Measurements from ENCODE around the gene FAM47E. TPM values are rescaled to one million over a fixed set of nuclear protein-coding genes. Genes with fewer than 3 reads are reported as not detected.

Gene FAM47E
- total and polyA plus RNA-seq, 2 donors = 1.1 to 2.8 TPM

- DNase-seq (ENCODE audit: low read depth in 6 of 9, low spot score in 9 of 9) = no peak
- no peak overlapping the region for H3K27ac ChIP-seq (ENCODE audit: low read depth in 1 of 2, low read length in 1 of 2)
- no peaks in the 10 kb centered on the region for H3K36me3 ChIP-seq (ENCODE audit: control insufficient read depth in 2 of 2, insufficient read depth in 2 of 2, low read length in 1 of 2)
- peaks cover 0 to 3% of the 10 kb centered on the region in 2 donors for H3K4me1 ChIP-seq (ENCODE audit: control insufficient read depth in 2 of 2, insufficient read depth in 2 of 2, low read length in 2 of 2)
- no peak overlapping the region for H3K4me3 ChIP-seq (ENCODE audit: low read length in 2 of 2)
- H3K27me3 ChIP-seq (ENCODE audit: control insufficient read depth in 2 of 2, insufficient read depth in 1 of 2, low read length in 1 of 2) = no peaks in the 10 kb centered on the region
- no peaks in the 10 kb centered on the region for H3K9me3 ChIP-seq (ENCODE audit: control insufficient read depth in 2 of 2, insufficient read depth in 1 of 2, low read length in 1 of 2)
Measured at GRCh38 chr4:76272073-76272472, 20.6 kb downstream of the FAM47E start.

GRCh38 chr4:76272582-76272981 lies 21.1 kb downstream of the FAM47E start:
- Histone ChIP-seq H3K27me3 (ENCODE audit: control insufficient read depth in 2 of 2, insufficient read depth in 1 of 2, low read length in 1 of 2) (no peaks in the 10 kb centered on the region), H3K27ac (ENCODE audit: low read depth in 1 of 2, low read length in 1 of 2) (no peak overlapping the region), H3K4me1 (ENCODE audit: control insufficient read depth in 2 of 2, insufficient read depth in 2 of 2, low read length in 2 of 2) (peaks cover 0 to 3% of the 10 kb centered on the region in 2 donors), H3K36me3 (ENCODE audit: control insufficient read depth in 2 of 2, insufficient read depth in 2 of 2, low read length in 1 of 2) (no peaks in the 10 kb centered on the region), H3K4me3 (ENCODE audit: low read length in 2 of 2) (no peak overlapping the region), H3K9me3 (ENCODE audit: control insufficient read depth in 2 of 2, insufficient read depth in 1 of 2, low read length in 1 of 2) (no peaks in the 10 kb centered on the region)
- no peak for DNase-seq (ENCODE audit: low read depth in 6 of 9, low spot score in 9 of 9)
- 98% methylated on average over 1 of the region's 1 CpG for WGBS

GRCh38 chr4:76272999-76273398 lies 21.5 kb downstream of the FAM47E start:
- WGBS = 95% methylated on average over 5 of the region's 5 CpGs
- no peaks in the 10 kb centered on the region for H3K9me3 ChIP-seq (ENCODE audit: control insufficient read depth in 2 of 2, insufficient read depth in 1 of 2, low read length in 1 of 2)
- no peaks in the 10 kb centered on the region for H3K27me3 ChIP-seq (ENCODE audit: control insufficient read depth in 2 of 2, insufficient read depth in 1 of 2, low read length in 1 of 2)
- no peak overlapping the region for H3K4me3 ChIP-seq (ENCODE audit: low read length in 2 of 2)
- H3K4me1 ChIP-seq (ENCODE audit: control insufficient read depth in 2 of 2, insufficient read depth in 2 of 2, low read length in 2 of 2) = peaks cover 0 to 3% of the 10 kb centered on the region in 2 donors
- H3K27ac ChIP-seq (ENCODE audit: low read depth in 1 of 2, low read length in 1 of 2) = no peak overlapping the region
- no peaks in the 10 kb centered on the region for H3K36me3 ChIP-seq (ENCODE audit: control insufficient read depth in 2 of 2, insufficient read depth in 2 of 2, low read length in 1 of 2)
- no peak for DNase-seq (ENCODE audit: low read depth in 6 of 9, low spot score in 9 of 9)

- Histone ChIP-seq H3K27me3 (ENCODE audit: control insufficient read depth in 2 of 2, insufficient read depth in 1 of 2, low read length in 1 of 2) (no peaks in the 10 kb centered on the region), H3K9me3 (ENCODE audit: control insufficient read depth in 2 of 2, insufficient read depth in 1 of 2, low read length in 1 of 2) (no peaks in the 10 kb centered on the region), H3K4me1 (ENCODE audit: control insufficient read depth in 2 of 2, insufficient read depth in 2 of 2, low read length in 2 of 2) (peaks cover 0 to 3% of the 10 kb centered on the region in 2 donors), H3K36me3 (ENCODE audit: control insufficient read depth in 2 of 2, insufficient read depth in 2 of 2, low read length in 1 of 2) (no peaks in the 10 kb centered on the region), H3K4me3 (ENCODE audit: low read length in 2 of 2) (no peak overlapping the region), H3K27ac (ENCODE audit: low read depth in 1 of 2, low read length in 1 of 2) (no peak overlapping the region)
- WGBS = 94% methylated on average over 3 of the region's 3 CpGs
- no peak for DNase-seq (ENCODE audit: low read depth in 6 of 9, low spot score in 9 of 9)
Measured at GRCh38 chr4:76275486-76276124, 24.1 kb downstream of the FAM47E start.

- H3K4me3 ChIP-seq (ENCODE audit: low read length in 2 of 2) = no peak overlapping the region
- H3K4me1 ChIP-seq (ENCODE audit: control insufficient read depth in 2 of 2, insufficient read depth in 2 of 2, low read length in 2 of 2) = peaks cover 0 to 3% of the 10 kb centered on the region in 2 donors
- H3K27ac ChIP-seq (ENCODE audit: low read depth in 1 of 2, low read length in 1 of 2) = no peak overlapping the region
- no peaks in the 10 kb centered on the region for H3K9me3 ChIP-seq (ENCODE audit: control insufficient read depth in 2 of 2, insufficient read depth in 1 of 2, low read length in 1 of 2)
- 88% methylated on average over 9 of the region's 9 CpGs for WGBS
- no peaks in the 10 kb centered on the region for H3K36me3 ChIP-seq (ENCODE audit: control insufficient read depth in 2 of 2, insufficient read depth in 2 of 2, low read length in 1 of 2)
- peak in 1 of 9 donors; percentile 26 for DNase-seq (ENCODE audit: low read depth in 6 of 9, low spot score in 9 of 9)
- no peaks in the 10 kb centered on the region for H3K27me3 ChIP-seq (ENCODE audit: control insufficient read depth in 2 of 2, insufficient read depth in 1 of 2, low read length in 1 of 2)
Measured at GRCh38 chr4:76276813-76277212, 25.3 kb downstream of the FAM47E start.

- H3K4me1 ChIP-seq (ENCODE audit: control insufficient read depth in 2 of 2, insufficient read depth in 2 of 2, low read length in 2 of 2) = peaks cover 0 to 3% of the 10 kb centered on the region in 2 donors
- 94% methylated on average over 1 of the region's 1 CpG for WGBS
- H3K27me3 ChIP-seq (ENCODE audit: control insufficient read depth in 2 of 2, insufficient read depth in 1 of 2, low read length in 1 of 2) = no peaks in the 10 kb centered on the region
Measured at GRCh38 chr4:76277667-76278066, 26.1 kb downstream of the FAM47E start.

GRCh38 chr4:76278583-76278982 lies 27.1 kb downstream of the FAM47E start:
- DNase-seq (ENCODE audit: low read depth in 6 of 9, low spot score in 9 of 9) = no peak
- WGBS = 95% methylated on average over 1 of the region's 1 CpG
- Histone ChIP-seq H3K36me3 (ENCODE audit: control insufficient read depth in 2 of 2, insufficient read depth in 2 of 2, low read length in 1 of 2) (no peaks in the 10 kb centered on the region), H3K27me3 (ENCODE audit: control insufficient read depth in 2 of 2, insufficient read depth in 1 of 2, low read length in 1 of 2) (no peaks in the 10 kb centered on the region), H3K9me3 (ENCODE audit: control insufficient read depth in 2 of 2, insufficient read depth in 1 of 2, low read length in 1 of 2) (no peaks in the 10 kb centered on the region), H3K4me1 (ENCODE audit: control insufficient read depth in 2 of 2, insufficient read depth in 2 of 2, low read length in 2 of 2) (peaks cover 0 to 3% of the 10 kb centered on the region in 2 donors), H3K27ac (ENCODE audit: low read depth in 1 of 2, low read length in 1 of 2) (no peak overlapping the region), H3K4me3 (ENCODE audit: low read length in 2 of 2) (no peak overlapping the region)

More at GRCh38 chr4:76277667-76278066, 26.1 kb downstream of the FAM47E start:
- Histone ChIP-seq H3K9me3 (ENCODE audit: control insufficient read depth in 2 of 2, insufficient read depth in 1 of 2, low read length in 1 of 2) (no peaks in the 10 kb centered on the region), H3K27ac (ENCODE audit: low read depth in 1 of 2, low read length in 1 of 2) (no peak overlapping the region), H3K4me3 (ENCODE audit: low read length in 2 of 2) (no peak overlapping the region), H3K36me3 (ENCODE audit: control insufficient read depth in 2 of 2, insufficient read depth in 2 of 2, low read length in 1 of 2) (no peaks in the 10 kb centered on the region)
- DNase-seq (ENCODE audit: low read depth in 6 of 9, low spot score in 9 of 9) = no peak

- Histone ChIP-seq H3K36me3 (ENCODE audit: control insufficient read depth in 2 of 2, insufficient read depth in 2 of 2, low read length in 1 of 2) (no peaks in the 10 kb centered on the region), H3K4me3 (ENCODE audit: low read length in 2 of 2) (no peak overlapping the region), H3K4me1 (ENCODE audit: control insufficient read depth in 2 of 2, insufficient read depth in 2 of 2, low read length in 2 of 2) (peaks cover 0 to 3% of the 10 kb centered on the region in 2 donors), H3K27me3 (ENCODE audit: control insufficient read depth in 2 of 2, insufficient read depth in 1 of 2, low read length in 1 of 2) (no peaks in the 10 kb centered on the region), H3K27ac (ENCODE audit: low read depth in 1 of 2, low read length in 1 of 2) (no peak overlapping the region), H3K9me3 (ENCODE audit: control insufficient read depth in 2 of 2, insufficient read depth in 1 of 2, low read length in 1 of 2) (no peaks in the 10 kb centered on the region)
- 56% methylated on average over 4 of the region's 4 CpGs for WGBS
- no peak for DNase-seq (ENCODE audit: low read depth in 6 of 9, low spot score in 9 of 9)
Measured at GRCh38 chr4:76279462-76279861, 27.9 kb downstream of the FAM47E start.

- no peak overlapping the region for H3K4me3 ChIP-seq (ENCODE audit: low read length in 2 of 2)
- H3K27me3 ChIP-seq (ENCODE audit: control insufficient read depth in 2 of 2, insufficient read depth in 1 of 2, low read length in 1 of 2) = no peaks in the 10 kb centered on the region
- DNase-seq (ENCODE audit: low read depth in 6 of 9, low spot score in 9 of 9) = no peak
- H3K9me3 ChIP-seq (ENCODE audit: control insufficient read depth in 2 of 2, insufficient read depth in 1 of 2, low read length in 1 of 2) = no peaks in the 10 kb centered on the region
- WGBS = 95% methylated on average over 6 of the region's 6 CpGs
- no peak overlapping the region for H3K27ac ChIP-seq (ENCODE audit: low read depth in 1 of 2, low read length in 1 of 2)
- peaks cover 0 to 3% of the 10 kb centered on the region in 2 donors for H3K4me1 ChIP-seq (ENCODE audit: control insufficient read depth in 2 of 2, insufficient read depth in 2 of 2, low read length in 2 of 2)
- H3K36me3 ChIP-seq (ENCODE audit: control insufficient read depth in 2 of 2, insufficient read depth in 2 of 2, low read length in 1 of 2) = no peaks in the 10 kb centered on the region
Measured at GRCh38 chr4:76280488-76281441, 29.2 kb downstream of the FAM47E start.

All from thymus (tissue), 11 donors.